PFSK-1 (cell line): ENCODE results near the gene SOCS6.

Experiments used
- FOXP2 ChIP-seq: optimal IDR thresholded peaks from 2 replicates; pipeline ENCODE3; 2011; ENCODE audit warnings: borderline replicate concordance, control low read depth, inconsistent platforms; ENCODE audit not compliant: insufficient read depth; ENCODE audit errors: extremely low read length, extremely low read depth
- POLR2AphosphoS5 ChIP-seq: IDR thresholded peaks from 2 replicates; pipeline ENCODE4 v1.6.1; 2012; ENCODE audit warnings: low read depth, mild to moderate bottlenecking, control low read depth, low read length, moderate library complexity
- SIN3A ChIP-seq: IDR thresholded peaks from 2 replicates; pipeline ENCODE4 v1.6.1; 2012; ENCODE audit warnings: mild to moderate bottlenecking, low read length, moderate library complexity, borderline replicate concordance; ENCODE audit not compliant: insufficient read depth
- TAF1 ChIP-seq: IDR thresholded peaks from 2 replicates; pipeline ENCODE4 v1.6.1; 2012; ENCODE audit warnings: low read length, control low read depth, borderline replicate concordance; ENCODE audit not compliant: insufficient read depth
- TF ChIP-seq, protein P1 (sequence below), 2 experiments: IDR thresholded peaks; 2 replicates each; pipeline versions ENCODE4 v1.6.1 to v1.8.0; 2011 to 2012; ENCODE audit warnings: low read depth in 2 of 2, low read length in 2 of 2, control low read depth in 1 of 2, inconsistent platforms in 1 of 2, mild to moderate bottlenecking in 1 of 2, moderate library complexity in 1 of 2; ENCODE audit not compliant: insufficient read depth in 1 of 2

DNA sequence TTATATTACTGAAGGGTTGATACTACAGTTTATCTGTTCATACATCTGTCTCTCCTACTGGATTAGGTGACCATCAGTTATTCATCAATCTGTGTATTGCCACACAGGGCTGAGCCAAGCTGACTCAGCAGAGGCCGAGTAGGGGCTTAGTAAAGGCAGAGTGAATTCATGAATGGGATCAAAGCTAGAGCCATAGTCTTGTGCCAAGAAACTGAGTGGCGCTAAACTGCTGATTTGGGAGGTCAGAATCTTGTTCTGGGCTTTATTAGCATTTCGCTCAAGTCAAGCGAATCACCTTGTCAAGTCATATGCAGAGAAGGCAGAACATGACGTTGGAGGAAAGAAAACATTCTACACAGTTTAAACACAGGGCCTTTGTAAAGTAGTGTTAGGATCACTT is 34.1 kb downstream of the SOCS6 start:
- TF ChIP-seq, protein P1, sequence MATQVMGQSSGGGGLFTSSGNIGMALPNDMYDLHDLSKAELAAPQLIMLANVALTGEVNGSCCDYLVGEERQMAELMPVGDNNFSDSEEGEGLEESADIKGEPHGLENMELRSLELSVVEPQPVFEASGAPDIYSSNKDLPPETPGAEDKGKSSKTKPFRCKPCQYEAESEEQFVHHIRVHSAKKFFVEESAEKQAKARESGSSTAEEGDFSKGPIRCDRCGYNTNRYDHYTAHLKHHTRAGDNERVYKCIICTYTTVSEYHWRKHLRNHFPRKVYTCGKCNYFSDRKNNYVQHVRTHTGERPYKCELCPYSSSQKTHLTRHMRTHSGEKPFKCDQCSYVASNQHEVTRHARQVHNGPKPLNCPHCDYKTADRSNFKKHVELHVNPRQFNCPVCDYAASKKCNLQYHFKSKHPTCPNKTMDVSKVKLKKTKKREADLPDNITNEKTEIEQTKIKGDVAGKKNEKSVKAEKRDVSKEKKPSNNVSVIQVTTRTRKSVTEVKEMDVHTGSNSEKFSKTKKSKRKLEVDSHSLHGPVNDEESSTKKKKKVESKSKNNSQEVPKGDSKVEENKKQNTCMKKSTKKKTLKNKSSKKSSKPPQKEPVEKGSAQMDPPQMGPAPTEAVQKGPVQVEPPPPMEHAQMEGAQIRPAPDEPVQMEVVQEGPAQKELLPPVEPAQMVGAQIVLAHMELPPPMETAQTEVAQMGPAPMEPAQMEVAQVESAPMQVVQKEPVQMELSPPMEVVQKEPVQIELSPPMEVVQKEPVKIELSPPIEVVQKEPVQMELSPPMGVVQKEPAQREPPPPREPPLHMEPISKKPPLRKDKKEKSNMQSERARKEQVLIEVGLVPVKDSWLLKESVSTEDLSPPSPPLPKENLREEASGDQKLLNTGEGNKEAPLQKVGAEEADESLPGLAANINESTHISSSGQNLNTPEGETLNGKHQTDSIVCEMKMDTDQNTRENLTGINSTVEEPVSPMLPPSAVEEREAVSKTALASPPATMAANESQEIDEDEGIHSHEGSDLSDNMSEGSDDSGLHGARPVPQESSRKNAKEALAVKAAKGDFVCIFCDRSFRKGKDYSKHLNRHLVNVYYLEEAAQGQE (IDR thresholded peaks at IDR 0.05; ENCODE audit: insufficient read depth in 1 of 2, low read depth in 2 of 2, low read length in 2 of 2): no peak
- 0 out of 2 replicates have a peak, but pooled peaks have one; percentile 21 for TF ChIP-seq POLR2AphosphoS5
- TF ChIP-seq SIN3A: no peak
- TF ChIP-seq TAF1: no peak
- no peak for TF ChIP-seq FOXP2
